GM19452 (cell line): ENCODE results near the gene PGD.
"Not testable (repeated sequence)": the region's sequence is repeated elsewhere in the genome, so short reads cannot be mapped to it uniquely, and the experiment has no call there.

Experiments
- ATAC-seq: cut with Tn5 transposase; IDR thresholded peaks from one replicate; pipeline ENCODE4 v1.9.1; 2021; ENCODE audit not compliant: unreplicated experiment

Gene PGD

DNA sequence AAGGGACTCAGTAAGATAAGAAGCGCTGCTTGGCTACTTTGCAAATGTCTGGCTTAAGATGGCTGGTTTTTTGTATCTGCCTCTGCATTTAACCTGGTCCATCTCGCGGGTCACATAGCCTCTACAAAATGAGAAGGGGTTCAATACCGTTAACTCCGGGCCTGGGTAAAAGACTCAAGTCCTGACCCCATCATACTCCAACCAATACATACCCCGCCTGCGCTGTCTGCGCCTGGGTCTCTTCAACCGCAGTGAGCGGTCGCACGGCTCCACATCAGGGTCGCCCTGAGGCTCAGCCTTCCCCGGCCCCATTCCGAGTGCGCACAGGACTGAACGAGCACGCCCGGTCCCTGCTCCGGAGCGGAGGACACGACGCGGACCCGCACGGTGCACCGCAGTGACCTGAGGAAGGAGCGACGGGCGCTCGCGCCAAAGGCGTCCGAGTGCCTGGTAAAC lies 558 bp upstream of the PGD start:
- peak; percentile 30 for ATAC-seq

GRCh38 chr1:10399444-10399941 lies 629 bp downstream of the PGD start:
- ATAC-seq, result no peak

DNA sequence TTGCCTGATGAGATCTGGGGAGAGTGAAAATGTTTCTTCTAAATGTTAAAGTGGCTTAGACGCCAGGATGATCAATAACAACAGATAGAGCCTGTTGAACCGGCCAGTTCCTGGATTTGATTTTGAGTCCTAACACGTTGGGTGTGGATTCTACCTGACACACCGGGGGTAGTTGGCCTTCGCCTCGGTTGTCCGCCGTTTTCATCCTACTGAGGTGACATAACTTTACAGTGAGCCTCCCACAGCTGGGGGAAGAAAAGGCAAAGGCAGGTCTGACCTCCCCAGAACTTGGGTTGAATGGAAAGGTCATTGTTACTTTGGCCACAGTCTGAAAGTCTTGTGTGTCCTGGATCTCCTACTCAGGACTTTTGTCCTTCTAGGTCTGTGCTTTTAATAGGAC lies 1.1 kb downstream of the PGD start:
- ATAC-seq, result no peak

GRCh38 chr1:10401281-10401680 lies 2.4 kb downstream of the PGD start:
- ATAC-seq, result no peak

DNA sequence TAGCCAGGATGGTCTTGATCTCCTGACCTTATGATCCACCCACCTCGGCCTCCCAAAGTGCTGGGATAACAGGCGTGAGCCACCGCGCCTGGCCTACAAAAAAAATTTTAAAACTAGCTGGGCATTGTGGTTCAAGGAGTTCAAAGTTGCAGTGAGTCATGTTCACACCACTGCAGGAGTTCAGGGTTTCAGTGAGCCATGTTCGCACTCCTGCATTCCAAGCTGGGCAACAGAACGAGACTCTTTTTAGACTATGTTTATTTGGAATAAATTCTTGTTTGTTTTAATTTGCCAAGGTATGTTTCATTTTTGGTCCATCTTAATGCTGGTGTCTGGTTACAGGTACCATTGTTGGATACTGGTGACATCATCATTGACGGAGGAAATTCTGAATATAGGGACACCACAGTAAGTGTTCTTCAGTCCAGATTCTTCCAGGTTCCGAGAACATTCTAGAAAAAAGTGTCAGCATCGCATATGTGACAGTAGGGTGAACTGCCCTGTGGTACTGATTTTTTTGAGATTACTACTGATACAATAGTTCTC lies 3.9 kb downstream of the PGD start:
- ATAC-seq, result no peak

DNA sequence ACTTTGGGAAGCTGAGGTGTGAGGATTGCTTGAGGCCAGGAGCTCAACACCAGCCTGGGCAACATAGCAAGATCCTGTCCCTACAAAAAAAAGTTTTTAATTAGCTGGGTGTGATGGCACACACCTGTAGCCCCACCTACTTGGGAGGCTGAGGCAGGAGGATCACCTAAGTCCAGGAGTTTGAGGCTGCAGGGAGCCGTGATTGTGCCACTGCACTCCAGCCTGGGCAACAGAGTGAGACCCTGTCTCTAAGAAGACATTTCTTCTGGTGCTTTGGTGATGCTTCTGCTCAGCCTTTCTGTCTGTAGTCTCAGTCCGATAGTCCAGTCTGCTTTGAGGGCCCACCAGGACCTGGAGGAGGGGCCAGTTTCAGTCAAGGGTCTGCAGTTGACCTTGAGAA lies 8.3 kb downstream of the PGD start:
- ATAC-seq, result no peak

DNA sequence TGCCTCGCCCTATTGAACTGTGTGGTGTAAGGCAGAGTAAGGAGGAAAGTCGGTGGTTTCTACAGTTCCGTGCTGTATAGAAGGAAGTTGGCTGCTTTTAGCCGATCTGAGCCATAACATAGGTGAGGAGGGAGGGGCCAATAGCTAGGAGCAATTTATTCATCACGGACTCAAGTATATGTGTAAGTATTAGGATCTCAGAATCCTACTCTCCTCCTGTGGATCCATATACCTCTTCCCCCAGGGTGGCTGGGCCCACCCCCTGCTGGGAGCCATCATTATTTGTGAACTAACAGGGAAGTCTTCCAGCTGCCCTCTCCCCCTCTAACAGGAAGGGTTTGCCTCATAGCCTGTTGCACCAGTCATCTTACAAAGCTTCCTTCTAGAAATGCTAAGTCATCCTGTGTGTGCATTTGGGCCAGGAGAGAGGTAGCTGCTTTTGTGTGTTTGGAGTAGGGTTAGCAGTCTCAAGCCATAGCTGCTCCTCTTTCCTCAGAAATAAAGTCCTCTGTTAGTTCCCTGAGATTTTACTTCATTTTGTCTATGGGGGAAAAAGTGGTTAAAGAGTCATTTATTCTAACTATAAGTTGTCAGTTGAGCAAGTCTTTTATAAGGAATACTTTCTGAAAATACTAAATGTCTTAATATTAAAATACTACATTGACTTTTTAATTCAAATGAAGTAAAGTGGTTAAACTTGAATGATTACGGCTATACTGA lies 16.5 kb downstream of the PGD start:
- no peak for ATAC-seq

- ATAC-seq, result not testable (repeated sequence)
Observed at GRCh38 chr1:10415967-10416366, 17.1 kb downstream of the PGD start.

DNA sequence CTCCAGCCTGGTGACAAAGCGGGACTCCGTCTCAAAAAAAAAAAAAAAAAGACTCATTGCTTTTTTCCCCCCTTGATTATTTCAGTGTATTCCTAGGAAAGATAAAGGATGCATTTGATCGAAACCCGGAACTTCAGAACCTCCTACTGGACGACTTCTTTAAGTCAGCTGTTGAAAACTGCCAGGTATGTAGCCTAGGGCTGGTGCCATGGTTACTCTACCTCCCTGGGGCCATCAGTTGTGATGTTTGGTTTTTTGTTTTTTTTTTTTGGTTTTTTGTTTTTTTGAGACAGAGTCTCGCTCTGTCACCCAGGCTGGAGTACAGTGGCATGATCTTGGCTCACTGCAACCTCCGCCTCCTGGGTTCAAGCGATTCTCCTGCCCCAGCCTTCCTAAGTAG lies 19.9 kb downstream of the PGD start:
- ATAC-seq, result not testable (repeated sequence)

GRCh38 chr1:10419351-10419750 lies 20.5 kb downstream of the PGD start:
- ATAC-seq, result no peak

DNA sequence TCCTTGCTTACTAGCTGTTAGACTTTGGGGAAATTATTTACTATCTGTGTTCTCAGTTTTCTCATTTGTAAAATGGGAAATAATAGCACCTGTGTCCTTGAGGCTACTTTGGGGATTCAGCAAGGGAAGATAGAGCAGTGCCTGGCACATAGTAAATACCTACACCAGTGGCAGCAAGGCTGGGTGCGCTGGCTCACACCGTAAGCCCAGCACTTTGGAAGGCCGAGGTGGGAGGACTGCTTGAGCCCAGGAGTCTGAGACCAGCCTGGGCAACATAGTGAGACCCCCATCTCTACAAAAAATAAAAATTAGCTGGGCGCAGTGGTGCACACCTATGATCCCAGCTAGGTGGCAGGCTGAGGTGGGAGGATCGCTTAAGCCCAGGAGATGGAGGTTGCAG lies 22.8 kb downstream of the PGD start:
- no peak for ATAC-seq

DNA sequence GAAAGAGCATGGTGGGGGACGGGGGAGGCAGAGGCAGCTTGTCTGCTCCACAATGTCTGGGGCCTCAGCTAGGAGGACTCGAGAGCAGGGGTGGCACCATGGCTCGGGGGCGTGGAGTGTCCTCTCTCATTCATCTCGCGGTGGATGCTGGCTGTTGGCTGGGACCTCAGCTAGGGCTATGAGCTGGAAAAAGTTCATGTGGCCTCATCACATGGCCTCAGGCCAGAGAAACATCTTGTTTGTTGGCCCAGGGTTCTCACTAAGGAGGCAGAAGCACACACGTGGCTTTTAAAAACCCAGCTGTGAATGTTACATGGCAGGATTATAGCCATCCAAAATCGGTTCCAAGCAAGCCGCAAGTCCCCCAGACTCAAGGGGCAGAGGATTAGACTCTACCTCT lies 25.2 kb downstream of the PGD start:
- no peak for ATAC-seq

GRCh38 chr1:10424651-10425050 lies 25.8 kb downstream of the PGD start:
- ATAC-seq, result no peak

DNA sequence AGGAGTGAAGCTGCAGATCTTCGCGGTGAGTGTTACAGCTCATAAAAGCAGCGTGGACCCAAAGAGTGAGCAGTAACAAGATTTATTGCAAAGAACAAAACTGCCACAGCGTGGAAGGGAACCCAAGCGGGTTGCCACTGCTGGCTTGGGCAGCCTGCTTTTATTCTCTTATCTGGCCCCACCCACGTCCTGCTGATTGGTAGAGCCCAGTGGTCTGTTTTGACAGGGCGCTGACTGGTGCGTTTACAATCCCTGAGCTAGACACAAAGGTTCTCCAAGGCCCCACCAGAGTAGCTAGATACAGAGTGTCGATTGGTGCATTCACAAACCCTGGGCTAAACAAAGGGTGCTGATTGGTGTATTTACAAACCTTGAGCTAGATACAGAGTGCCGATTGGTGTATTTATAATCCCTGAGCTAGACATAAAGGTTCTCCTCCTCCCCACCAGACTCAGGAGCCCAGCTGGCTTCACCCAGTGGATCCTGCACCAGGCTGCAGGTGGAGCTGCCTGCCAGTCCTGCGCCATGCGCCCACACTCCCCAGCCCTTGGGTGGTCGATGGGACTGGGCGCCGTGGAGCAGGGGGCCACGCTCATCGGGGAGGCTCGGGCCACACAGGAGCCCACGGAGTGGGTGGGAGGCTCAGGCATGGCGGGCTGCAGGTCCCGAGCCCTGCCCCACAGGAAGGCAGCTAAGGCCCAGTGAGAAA lies 27.1 kb downstream of the PGD start:
- ATAC-seq, result not testable (repeated sequence)

- not testable (repeated sequence) for ATAC-seq
Observed at GRCh38 chr1:10426535-10426848, 27.6 kb downstream of the PGD start.

DNA sequence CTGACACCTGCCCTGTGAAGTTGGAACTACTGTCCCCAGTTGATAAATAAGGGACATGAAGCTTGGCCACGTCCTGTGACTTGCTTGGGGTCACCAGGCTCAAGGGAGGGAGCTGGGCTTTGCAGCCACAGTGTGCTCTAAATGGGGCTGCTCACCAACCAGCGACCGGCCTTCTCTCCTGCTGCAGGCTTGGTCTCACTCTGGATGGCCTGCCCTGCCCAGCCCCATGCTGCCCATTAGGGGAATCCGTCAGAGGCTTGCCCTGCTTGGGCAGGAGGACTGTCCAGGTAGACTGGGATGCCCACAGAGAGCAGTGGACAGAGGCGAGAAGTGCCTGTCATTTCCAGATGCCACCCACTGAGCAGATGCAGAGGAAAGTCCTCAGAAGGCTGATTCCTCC lies 30.1 kb downstream of the PGD start:
- no peak for ATAC-seq

DNA sequence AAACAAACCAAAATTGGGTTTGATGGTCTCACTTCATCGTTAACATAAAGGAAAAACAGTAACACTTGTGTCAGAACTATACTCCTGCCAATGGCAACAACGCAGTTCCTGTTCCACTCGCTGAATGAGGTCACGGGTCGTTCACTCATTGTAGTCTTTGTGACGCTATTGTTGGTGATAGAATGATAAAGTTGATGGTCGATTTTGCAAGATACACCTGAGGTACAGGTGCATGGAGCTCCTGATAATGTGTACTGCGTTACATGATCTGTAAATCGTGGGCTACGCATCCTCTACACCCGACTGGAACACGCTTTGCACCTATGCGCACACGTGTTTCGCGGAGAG lies 31.0 kb downstream of the PGD start:
- ATAC-seq, result no peak

DNA sequence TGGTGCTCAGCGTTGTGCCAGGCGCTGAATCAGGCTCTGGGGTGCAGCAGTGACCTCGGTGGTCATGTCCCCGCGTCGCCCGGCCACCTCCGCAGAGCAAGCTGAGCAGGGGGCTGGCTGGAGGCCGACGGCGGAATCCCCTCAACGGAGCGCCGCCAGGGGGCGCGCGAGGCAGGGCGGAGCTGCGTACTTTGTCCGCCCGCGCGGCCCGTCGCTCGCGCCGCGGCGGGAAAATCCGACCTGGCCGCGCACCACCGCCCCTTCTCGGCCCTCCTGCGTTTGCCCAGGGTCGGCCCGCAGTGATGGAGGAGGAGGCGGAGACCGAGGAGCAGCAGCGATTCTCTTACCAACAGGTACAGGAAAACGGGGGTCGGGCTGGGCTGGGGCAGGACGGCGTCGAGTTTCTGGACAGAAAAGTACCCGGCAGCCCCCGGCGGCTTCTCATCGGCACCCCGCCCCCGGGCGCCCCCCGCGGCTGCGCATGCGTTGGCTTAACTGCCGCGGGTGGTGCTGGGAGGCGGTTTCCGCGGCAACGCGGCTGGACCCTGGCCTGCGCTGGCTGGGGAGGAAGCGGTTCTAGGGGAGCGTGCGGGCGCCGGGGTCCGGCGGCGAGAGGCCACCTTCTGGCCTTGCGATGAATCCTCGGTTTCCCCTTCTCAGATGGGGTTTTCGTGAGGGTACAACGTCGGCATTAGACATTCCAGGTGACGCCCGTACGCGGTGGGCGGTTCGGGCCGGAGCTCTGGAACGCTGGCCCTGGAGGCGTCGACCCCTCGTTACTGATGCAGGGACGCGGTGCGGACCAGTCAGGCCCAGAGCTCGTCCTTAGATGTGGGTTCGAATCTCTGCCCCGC lies 31.6 kb downstream of the PGD start, which contains the start of gene CENPS:
TSS of gene CENPS (plus strand) at position 218 of the 854 bp plus-strand sequence. CDS start at position 303, 85 bp downstream.
- ATAC-seq, result peak; percentile 68

DNA sequence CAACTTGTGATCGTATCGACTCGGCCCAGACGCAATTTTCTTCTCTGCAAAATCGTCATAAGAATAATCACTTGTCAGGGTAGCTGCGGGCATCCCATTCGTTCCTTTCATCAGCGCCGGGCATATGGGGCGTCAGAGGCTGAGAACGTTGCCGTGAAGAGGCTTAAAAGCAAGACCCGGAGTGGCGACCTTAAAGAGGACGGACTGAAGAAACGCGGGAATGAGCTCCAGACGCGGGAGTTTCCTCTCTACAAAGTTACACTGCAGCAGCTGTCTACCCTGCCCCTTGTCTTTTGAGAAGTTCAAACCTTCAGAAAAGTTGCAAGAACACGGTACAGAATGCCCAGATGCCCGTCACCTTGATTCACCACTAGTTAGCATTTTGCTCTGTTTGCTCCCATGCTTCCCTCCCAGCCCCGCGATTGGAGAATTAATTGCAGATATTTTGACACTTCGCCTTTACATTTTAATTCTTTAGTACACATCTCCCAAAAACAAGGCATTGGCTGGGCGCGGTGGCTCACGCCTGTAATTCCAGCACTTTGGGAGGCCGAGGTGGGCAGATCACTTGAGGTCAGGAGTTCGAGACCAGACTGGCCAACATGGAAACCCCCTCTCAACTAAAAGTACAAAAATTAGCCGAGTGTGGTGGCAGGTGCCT lies 32.3 kb downstream of the PGD start:
- ATAC-seq, result no peak

DNA sequence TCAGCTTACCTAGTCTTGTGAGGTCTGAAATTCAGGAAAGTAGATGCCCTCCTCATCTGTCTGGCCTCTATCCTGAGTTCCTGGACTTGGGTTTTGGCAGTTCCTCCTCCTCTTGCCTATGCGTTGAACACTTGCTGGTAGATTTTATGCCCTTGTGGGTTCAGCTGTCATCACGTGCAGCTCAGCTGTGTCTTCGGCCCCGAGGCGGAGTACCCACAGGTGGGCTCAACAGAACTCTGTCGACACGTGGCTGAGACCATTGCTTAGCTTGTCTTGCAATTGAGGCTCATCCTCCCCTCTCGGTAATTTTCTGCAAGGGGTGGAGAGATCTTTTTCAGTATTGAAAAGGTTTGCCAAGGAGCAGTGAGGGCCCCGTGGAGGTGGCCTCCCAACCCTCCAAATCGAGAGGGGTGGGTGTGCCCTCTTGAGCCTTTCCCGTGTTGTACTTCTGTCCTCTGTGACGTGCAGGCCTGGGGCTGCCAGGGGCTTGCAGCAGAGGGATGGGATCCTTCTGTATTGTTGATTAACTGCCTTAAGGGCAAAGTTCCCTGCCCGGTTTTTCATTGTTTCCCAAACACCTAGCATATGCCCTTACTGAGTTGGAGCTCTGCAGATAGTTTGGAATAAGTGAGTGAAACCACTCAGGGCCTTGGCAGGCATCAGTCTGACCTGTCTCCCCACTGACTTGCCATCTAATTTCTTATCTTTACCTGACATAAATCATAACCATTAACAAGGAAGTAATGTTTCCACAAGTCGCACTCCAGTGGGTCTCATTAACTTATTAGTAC lies 34.2 kb downstream of the PGD start:
- no peak for ATAC-seq
